ENCODE results near the gene MFSD8.

DNA sequence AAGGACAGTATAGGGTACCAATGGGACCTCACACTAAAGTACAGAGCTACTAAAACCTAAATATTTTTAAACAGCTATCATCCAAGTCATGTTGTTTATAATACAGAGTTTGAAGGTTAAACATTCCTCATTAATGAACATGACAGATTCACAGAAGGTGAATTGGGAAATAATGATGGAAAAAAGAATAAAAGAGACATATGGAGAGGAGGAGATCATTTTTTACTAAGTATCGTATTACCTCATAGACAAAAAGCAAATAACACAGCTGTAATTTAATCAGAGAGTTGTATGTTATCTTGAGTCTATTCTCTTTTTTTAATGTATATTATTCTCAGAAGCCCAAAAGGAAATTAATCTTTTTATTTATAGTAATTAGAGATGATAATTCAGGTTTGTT is 76.4 kb downstream of the MFSD8 start:
- TF ChIP-seq, protein P1, sequence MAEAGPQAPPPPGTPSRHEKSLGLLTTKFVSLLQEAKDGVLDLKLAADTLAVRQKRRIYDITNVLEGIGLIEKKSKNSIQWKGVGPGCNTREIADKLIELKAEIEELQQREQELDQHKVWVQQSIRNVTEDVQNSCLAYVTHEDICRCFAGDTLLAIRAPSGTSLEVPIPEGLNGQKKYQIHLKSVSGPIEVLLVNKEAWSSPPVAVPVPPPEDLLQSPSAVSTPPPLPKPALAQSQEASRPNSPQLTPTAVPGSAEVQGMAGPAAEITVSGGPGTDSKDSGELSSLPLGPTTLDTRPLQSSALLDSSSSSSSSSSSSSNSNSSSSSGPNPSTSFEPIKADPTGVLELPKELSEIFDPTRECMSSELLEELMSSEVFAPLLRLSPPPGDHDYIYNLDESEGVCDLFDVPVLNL (CRISPR knock-in tag; IDR thresholded peaks at IDR 0.05; ENCODE audit: borderline replicate concordance, low read depth): no peak
- no peak for TF ChIP-seq GTF2I (CRISPR knock-in tag; conservative IDR thresholded peaks at IDR 0.05)
- TF ChIP-seq, protein P2, sequence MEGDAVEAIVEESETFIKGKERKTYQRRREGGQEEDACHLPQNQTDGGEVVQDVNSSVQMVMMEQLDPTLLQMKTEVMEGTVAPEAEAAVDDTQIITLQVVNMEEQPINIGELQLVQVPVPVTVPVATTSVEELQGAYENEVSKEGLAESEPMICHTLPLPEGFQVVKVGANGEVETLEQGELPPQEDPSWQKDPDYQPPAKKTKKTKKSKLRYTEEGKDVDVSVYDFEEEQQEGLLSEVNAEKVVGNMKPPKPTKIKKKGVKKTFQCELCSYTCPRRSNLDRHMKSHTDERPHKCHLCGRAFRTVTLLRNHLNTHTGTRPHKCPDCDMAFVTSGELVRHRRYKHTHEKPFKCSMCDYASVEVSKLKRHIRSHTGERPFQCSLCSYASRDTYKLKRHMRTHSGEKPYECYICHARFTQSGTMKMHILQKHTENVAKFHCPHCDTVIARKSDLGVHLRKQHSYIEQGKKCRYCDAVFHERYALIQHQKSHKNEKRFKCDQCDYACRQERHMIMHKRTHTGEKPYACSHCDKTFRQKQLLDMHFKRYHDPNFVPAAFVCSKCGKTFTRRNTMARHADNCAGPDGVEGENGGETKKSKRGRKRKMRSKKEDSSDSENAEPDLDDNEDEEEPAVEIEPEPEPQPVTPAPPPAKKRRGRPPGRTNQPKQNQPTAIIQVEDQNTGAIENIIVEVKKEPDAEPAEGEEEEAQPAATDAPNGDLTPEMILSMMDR (IDR thresholded peaks at IDR 0.05): no peak
- no peak for TF ChIP-seq ATF1 (CRISPR knock-in tag; IDR thresholded peaks at IDR 0.05)
- TF ChIP-seq, protein P3, sequence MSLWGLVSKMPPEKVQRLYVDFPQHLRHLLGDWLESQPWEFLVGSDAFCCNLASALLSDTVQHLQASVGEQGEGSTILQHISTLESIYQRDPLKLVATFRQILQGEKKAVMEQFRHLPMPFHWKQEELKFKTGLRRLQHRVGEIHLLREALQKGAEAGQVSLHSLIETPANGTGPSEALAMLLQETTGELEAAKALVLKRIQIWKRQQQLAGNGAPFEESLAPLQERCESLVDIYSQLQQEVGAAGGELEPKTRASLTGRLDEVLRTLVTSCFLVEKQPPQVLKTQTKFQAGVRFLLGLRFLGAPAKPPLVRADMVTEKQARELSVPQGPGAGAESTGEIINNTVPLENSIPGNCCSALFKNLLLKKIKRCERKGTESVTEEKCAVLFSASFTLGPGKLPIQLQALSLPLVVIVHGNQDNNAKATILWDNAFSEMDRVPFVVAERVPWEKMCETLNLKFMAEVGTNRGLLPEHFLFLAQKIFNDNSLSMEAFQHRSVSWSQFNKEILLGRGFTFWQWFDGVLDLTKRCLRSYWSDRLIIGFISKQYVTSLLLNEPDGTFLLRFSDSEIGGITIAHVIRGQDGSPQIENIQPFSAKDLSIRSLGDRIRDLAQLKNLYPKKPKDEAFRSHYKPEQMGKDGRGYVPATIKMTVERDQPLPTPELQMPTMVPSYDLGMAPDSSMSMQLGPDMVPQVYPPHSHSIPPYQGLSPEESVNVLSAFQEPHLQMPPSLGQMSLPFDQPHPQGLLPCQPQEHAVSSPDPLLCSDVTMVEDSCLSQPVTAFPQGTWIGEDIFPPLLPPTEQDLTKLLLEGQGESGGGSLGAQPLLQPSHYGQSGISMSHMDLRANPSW (CRISPR knock-in tag; conservative IDR thresholded peaks at IDR 0.05; ENCODE audit: low read depth): no peak
- no peak for TF ChIP-seq TCF7 (CRISPR knock-in tag; IDR thresholded peaks at IDR 0.05; ENCODE audit: low read depth)
- no peak for TF ChIP-seq SMAD4 (CRISPR knock-in tag; IDR thresholded peaks at IDR 0.05)

All from WTC11 (cell line).